ENCODE results near the gene SUPT3H. TPM values are rescaled to one million over a fixed set of nuclear protein-coding genes. Genes with fewer than 3 reads are reported as not detected.
"Not testable (repeated sequence)": the region's sequence is repeated elsewhere in the genome, so short reads cannot be mapped to it uniquely, and the experiment has no call there.

SUPT3H gene
- total RNA-seq, 1 donor from 2014 or later = 2.6 TPM

- intact Hi-C loops (cut with micrococcal nuclease) = no loop called here
- Histone ChIP-seq H3K27me3 (ENCODE audit: low read depth) (no peaks in the 10 kb centered on the region), H3K4me3 (no peak overlapping the region), H3K36me3 (no peaks in the 10 kb centered on the region), H3K4me1 (no peaks in the 10 kb centered on the region), H3K9me3 (replicated peaks) (no peaks in the 10 kb centered on the region), H3K27ac (replicated peaks) (no peak overlapping the region)
- TF ChIP-seq, protein P1, sequence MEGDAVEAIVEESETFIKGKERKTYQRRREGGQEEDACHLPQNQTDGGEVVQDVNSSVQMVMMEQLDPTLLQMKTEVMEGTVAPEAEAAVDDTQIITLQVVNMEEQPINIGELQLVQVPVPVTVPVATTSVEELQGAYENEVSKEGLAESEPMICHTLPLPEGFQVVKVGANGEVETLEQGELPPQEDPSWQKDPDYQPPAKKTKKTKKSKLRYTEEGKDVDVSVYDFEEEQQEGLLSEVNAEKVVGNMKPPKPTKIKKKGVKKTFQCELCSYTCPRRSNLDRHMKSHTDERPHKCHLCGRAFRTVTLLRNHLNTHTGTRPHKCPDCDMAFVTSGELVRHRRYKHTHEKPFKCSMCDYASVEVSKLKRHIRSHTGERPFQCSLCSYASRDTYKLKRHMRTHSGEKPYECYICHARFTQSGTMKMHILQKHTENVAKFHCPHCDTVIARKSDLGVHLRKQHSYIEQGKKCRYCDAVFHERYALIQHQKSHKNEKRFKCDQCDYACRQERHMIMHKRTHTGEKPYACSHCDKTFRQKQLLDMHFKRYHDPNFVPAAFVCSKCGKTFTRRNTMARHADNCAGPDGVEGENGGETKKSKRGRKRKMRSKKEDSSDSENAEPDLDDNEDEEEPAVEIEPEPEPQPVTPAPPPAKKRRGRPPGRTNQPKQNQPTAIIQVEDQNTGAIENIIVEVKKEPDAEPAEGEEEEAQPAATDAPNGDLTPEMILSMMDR (IDR thresholded peaks at IDR 0.05; ENCODE audit: borderline replicate concordance) = no peak
- no peak for DNase-seq
These were observed 189.9 kb downstream of the SUPT3H start for GRCh38 chr6:45187836-45188235.

DNA sequence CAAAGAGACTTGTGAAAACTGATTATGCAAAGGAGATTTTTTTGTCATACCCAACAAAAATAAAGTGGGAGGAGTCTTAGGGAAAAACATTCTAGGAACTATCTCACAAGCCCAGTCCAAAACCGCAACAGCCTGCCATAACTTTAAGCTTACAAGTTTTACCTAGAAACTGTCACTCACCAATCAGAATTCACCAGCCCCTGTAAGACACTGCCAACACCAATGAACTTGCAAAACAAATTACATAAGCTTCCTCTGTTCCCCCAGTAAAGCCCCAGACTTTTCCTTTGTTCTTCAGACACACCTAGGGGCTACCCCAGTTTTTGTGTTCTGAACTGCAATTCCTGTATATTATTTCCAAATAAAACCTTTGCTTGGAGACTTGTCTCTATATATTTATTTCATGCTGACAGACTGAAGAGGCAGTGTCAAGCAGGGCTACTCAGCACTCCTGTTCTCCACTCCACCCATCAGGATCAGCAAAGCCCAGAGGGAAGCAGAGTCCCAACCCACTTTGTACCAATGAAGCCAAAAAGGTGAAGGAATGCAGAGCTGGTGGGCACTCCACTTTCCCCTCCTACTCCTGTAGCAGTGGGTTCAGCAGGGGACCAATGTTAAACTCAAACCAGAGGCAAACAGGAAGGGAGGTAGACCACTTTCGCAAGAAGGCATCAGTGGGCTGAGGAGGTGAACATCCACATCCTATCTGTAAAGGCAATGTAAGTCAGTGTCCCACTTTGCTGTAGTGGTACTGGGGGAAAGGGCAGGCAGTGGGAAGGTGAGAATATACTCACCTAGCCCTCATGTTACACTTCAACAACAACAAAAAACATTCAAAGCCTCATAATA, 192.1 kb downstream of the SUPT3H start:
- Histone ChIP-seq H3K9me3 (replicated peaks) (no peaks in the 10 kb centered on the region), H3K27me3 (ENCODE audit: low read depth) (no peaks in the 10 kb centered on the region), H3K27ac (replicated peaks) (no peak overlapping the region), H3K36me3 (no peaks in the 10 kb centered on the region), H3K4me1 (no peaks in the 10 kb centered on the region), H3K4me3 (no peak overlapping the region)
- no peak for DNase-seq
- intact Hi-C loops (cut with micrococcal nuclease) = no loop called here
- TF ChIP-seq, protein P1 (IDR thresholded peaks at IDR 0.05; ENCODE audit: borderline replicate concordance) = no peak

- no peaks in the 10 kb centered on the region for H3K27me3 ChIP-seq (ENCODE audit: low read depth)
- no peaks in the 10 kb centered on the region for H3K36me3 ChIP-seq
- TF ChIP-seq, protein P1 (IDR thresholded peaks at IDR 0.05; ENCODE audit: borderline replicate concordance) = no peak
- DNase-seq = no peak
- H3K4me1 ChIP-seq = no peaks in the 10 kb centered on the region
- no peak overlapping the region for H3K27ac ChIP-seq (replicated peaks)
- intact Hi-C loops (cut with micrococcal nuclease) = no loop called here
- H3K4me3 ChIP-seq = no peak overlapping the region
- no peaks in the 10 kb centered on the region for H3K9me3 ChIP-seq (replicated peaks)
These were observed 192.8 kb downstream of the SUPT3H start for GRCh38 chr6:45184937-45185336.

- Histone ChIP-seq H3K9me3 (replicated peaks) (no peaks in the 10 kb centered on the region), H3K36me3 (no peaks in the 10 kb centered on the region), H3K27ac (replicated peaks) (no peak overlapping the region), H3K4me1 (no peaks in the 10 kb centered on the region), H3K4me3 (no peak overlapping the region), H3K27me3 (ENCODE audit: low read depth) (no peaks in the 10 kb centered on the region)
- intact Hi-C loops (cut with micrococcal nuclease) = no loop called here
- TF ChIP-seq, protein P1 (IDR thresholded peaks at IDR 0.05; ENCODE audit: borderline replicate concordance) = no peak
- no peak for DNase-seq
These were observed 193.7 kb downstream of the SUPT3H start for GRCh38 chr6:45184040-45184439.

- H3K9me3 ChIP-seq (replicated peaks); intact Hi-C loops (cut with micrococcal nuclease); H3K4me1 ChIP-seq; DNase-seq; H3K27me3 ChIP-seq (ENCODE audit: low read depth); H3K4me3 ChIP-seq; H3K27ac ChIP-seq (replicated peaks); H3K36me3 ChIP-seq: not testable (repeated sequence)
These were observed 201.4 kb downstream of the SUPT3H start for GRCh38 chr6:45176373-45176772.

GRCh38 chr6:45175272-45175671, 202.5 kb downstream of the SUPT3H start:
- TF ChIP-seq, protein P1 (IDR thresholded peaks at IDR 0.05; ENCODE audit: borderline replicate concordance) = no peak
- DNase-seq = no peak
- H3K36me3 ChIP-seq = no peaks in the 10 kb centered on the region
- H3K4me1 ChIP-seq = peaks cover 10% of the 10 kb centered on the region
- no peaks in the 10 kb centered on the region for H3K9me3 ChIP-seq (replicated peaks)
- no peak overlapping the region for H3K27ac ChIP-seq (replicated peaks)
- intact Hi-C loops (cut with micrococcal nuclease) = no loop called here
- H3K27me3 ChIP-seq (ENCODE audit: low read depth) = no peaks in the 10 kb centered on the region
- H3K4me3 ChIP-seq = no peak overlapping the region
